Stimulated activated naive CD8-positive, alpha-beta T cell treated with anti-CD3 and anti-CD28 coated beads, Interleukin-15, Interleukin-2, amounts not matched to agents 100 U/mL and 50 U/mL, for 24 hours (primary cell): Measurements from ENCODE around the gene ZNF624.
A peak's percentile ranks its signal among the peaks of the same experiment; 100 is the strongest.
"Not testable (repeated sequence)": the region's sequence is repeated elsewhere in the genome, so short reads cannot be mapped to it uniquely, and the experiment has no call there.

ENCODE experiments used
- ATAC-seq: fragments of 150-1000 bp; cut with Tn5 transposase; one replicate; pipeline ENCODE4 v1.10.0; 2021
- DNase-seq: peaks from one replicate; pipeline ENCODE4 v3.0.0; 2021

ZNF624 gene

DNA sequence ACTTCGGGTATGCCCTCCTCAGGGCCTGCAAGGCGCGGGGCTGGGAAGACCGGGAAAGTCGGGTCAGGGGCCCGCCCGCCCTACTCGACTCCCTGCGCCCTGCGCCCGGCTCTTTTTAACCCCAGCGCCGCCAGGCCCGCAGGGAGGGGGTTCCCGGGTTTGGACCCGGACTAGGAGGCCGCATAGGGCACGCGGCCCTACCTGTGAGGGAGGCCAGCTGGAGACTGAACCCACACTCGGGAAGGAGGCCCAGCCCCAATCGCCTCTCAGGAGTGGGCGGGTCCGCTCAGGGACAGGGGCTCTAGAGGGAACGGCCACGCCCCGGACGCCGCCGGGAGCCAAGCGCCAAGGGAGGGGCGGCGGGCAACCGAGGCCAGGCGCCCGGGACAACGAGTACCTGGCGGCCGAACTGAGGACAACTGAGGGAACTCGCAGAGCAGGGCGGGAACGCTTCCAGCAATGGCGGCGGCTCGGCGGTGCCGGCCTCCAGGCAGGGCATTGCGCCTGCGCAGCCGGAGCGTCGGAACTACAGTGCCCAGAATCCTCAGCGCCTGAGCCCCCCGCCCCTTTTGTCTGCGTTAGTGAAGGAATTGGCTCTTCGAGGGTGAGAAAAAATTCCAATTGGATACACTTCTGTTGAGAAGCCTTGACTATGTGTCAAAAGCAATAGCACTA lies at the start of gene ZNF624:
Gene ZNF624 (minus strand): TSS at position 484 of the 675 bp plus-strand sequence.
- peak; percentile 96 for ATAC-seq

GRCh38 chr17:16697603-16698002 lies 44.0 kb upstream of the ZNF624 start:
- not testable (repeated sequence) for DNase-seq, ATAC-seq

More for the DNA sequence above, at the start of gene ZNF624:
- DNase-seq = peak; percentile 91

DNA sequence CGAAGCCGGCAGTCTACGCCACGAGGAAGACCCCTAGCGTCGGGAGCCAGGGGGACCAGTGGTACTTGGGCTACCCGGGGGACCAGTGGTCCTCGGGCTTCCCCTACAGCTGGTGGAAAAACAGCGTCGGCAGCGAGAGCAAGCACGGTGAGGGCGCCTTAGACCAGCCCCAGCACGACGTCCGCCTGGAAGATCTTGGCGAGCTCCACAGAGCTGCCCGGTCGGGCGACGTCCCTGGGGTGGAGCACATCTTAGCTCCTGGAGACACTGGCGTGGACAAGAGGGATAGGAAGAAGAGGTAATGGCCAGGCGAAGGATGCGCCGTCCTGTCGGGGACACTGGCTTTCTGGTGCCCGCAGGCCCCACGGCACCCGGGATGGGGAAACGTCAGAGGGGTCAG lies 36.8 kb upstream of the ZNF624 start:
- ATAC-seq = peak; percentile 31

DNA sequence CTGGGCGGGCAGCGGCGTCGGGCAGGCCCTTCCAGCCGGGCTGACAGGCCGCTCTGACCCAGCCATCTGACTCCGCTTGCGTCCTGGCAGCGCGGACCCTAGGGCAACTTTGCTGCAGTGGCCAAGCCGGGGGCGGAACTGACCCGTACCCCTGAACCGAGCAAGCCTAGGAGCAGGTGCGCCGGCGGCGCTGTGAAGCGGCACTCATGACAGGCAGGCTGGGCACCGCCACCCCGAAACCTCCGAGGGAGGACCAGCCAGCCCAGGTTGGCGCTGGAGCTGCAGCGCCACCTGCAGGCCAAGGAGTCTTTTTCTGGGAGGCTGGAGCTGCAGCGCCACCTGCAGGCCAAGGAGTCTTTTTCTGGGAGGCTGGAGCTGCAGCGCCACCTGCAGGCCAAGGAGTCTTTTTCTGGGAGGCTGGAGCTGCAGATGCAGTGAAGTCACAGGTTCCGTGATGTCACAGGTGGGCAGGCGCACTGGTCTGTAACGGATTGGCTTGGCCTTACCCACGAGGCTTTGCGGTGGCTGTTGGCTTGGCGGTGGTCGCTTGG lies 36.2 kb upstream of the ZNF624 start, which contains the start of gene CCDC144A:
Gene CCDC144A (plus strand): TSS at position 511 of the 551 bp plus-strand sequence. CDS start 160 bp downstream, outside the sequence.
- peak; percentile 94 for ATAC-seq
- DNase-seq = peak; percentile 84

More for the DNA sequence above, 36.8 kb upstream of the ZNF624 start:
- peak; percentile 22 for DNase-seq

DNA sequence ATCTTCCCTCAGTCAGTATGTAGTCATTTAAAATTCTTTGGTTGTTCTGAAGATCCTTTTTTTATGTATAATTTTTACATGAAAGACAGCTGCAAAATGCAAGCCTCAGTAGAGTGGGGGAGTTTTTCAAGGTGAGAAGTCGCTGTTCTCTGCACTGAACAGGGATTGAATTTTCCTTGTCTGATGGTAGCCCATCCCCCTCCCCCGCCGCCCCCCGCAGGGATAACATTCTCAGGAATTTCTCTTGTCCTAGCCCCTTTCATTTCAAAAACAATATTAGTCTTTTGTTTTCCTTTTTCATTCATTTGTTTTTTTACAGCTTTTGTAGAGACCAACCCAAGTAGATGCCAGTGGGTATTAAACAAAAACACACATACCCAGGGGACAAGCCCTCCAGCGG lies 33.5 kb upstream of the ZNF624 start:
- not testable (repeated sequence) for ATAC-seq

GRCh38 chr17:16686019-16686418 lies 32.4 kb upstream of the ZNF624 start:
- not testable (repeated sequence) for DNase-seq, ATAC-seq

More for the DNA sequence above, 33.5 kb upstream of the ZNF624 start:
- not testable (repeated sequence) for DNase-seq

DNA sequence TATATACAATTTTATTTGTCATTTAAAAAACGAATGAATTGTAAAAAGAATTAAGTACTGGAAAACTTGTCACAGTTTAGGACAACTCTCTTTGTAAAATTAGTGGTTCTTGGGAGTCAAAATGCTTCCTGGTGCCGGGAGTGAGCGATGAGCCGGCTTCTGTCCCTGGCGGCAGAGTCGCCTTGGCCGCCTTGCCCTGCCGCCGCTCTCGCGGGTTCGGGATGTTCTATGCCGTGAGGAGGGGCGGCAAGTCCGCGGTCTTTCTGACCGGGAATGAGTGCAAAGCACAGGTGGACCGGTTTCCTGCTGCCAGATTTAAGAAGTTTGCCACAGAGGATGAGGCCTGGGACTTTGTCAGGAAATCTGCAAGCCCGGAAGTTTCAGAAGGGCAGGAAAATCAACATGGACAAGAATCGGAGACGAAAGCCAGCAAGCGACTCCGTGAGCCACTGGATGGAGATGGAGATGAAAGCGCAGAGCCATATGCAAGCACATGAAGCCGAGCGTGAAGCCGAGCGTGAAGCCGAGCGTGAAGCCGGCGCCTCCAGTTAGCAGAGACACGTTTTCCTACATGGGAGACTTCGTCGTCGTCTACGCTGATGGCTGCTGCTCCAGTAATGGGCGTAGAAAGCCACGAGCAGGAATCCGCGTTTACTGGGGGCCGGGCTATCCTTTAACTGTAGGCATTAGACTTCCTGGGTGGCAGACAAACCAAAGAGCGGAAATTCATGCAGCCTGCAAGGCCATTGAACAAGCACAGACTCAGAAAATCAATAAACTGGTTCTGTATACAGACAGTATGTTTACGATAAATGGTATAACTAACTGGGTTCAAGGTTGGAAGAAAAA lies 29.9 kb upstream of the ZNF624 start:
- ATAC-seq, DNase-seq: not testable (repeated sequence)

DNA sequence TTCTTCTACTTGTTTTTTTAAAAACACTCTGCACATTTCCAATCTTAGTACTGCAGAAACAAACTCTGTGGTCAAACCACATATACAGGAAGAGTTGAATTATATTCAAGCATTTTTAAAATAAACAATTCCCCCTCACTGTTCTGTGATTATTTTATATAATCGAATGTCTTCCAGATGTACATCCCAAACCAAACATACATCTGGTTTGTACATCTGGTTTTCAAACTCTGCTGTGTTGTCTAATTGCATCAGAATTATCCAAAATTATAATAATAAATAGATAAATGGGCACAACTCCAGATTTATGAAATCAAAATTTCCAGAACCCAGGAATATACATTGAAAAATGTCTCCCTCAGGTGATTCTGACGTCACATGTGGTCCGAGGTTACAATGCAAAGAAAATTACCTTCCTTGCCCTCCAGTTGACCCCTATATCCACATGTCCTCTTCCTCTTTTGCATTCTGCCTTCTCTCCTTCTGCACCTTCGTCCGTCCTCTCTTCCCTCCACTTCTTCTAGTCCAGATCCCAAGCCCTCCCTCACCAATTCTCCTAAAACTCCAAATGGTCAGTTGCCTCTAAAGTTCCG lies 23.1 kb upstream of the ZNF624 start:
- no peak for DNase-seq
- ATAC-seq = no peak

DNA sequence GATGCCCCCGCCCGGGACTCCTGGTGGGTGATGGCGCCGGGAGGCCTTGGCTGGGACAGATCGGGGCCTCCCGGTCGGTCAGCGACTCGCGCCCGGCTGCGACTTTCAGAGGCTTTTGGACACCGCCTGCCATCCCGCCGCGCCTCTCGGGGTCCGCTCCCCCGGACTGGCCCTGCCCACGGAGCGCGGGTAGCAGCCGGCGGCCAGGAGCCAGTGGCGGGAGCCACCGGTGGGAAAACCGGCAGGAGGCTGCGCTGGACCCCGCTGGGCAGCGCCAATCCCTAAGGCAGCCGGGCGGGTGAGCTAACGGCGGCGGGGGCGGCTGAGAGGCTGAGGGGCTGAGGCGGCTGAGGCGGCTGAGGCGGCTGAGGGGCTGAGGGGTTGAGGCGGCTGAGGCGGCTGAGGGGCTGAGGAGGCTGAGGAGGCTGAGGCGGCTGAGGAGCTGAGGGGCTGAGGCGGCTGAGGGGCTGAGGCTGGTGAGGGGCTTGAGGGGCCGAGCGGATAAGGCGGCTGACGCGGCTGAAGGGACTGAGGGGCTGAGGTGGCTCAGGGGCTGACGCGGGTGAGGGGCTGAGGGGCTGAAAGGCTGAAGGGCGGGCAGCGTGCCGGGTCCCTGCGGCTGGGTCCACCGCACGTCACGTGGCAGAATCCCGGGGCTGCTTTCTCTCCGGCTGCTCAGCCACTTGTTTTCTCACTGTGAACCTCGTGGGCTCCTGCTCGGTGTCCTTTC lies 13.4 kb upstream of the ZNF624 start:
- not testable (repeated sequence) for ATAC-seq
- DNase-seq = peak; percentile 16

DNA sequence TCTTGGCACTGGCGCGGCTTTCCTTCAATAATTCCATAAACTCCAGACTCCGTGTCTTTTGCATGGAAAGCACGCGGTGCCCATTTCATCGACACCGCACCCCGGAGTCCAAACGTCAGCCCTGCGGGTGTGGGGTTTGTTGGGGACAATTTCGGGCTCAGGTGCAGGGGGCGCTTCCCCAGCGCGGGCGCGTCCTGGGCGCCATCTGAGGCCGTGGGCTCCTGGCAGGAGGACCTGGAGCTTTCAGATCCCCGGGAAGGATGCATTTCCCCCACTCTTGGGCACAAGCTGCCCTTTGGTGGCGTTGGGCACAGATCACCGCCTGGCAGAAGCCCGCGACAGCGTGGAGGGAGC lies 12.9 kb upstream of the ZNF624 start:
- DNase-seq, ATAC-seq: not testable (repeated sequence)

DNA sequence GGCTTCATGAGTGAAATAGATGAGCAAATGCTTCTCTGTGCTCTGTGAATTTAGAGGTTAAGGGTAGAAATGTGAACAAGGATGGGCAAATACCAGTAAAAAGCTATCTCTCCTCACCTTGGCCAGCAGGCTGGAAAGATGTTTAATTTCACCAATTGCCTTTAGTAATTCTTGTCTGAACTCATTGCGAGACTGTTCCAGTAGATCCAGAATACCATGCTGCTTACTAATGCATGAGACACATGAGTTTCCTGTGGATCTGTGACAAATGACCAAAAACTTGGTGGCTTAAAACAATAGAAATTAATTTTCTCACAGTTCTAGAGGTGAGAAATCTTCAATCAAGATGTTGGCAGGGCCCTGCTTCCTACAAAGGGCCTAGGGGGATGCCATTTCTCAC lies 9.3 kb upstream of the ZNF624 start:
- no peak for DNase-seq
- ATAC-seq = no peak

DNA sequence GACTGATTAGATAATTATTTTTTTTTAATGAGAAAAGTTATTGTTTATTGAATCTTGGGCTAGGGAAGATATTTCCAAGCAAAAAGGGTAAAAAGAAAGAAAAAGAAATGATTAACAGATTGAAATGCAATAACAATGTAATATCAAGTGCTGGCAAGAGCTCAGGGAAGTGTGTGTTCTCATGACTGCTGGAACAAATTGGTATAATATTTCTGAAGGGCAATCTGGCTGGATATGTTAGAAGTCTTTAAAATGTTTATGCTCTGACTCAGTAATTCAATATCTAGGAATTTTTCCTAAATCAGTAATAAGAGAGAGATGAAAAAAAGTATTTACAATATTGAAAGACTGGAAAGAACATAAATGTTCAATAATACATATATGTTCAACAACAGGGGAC lies 7.6 kb upstream of the ZNF624 start:
- no peak for ATAC-seq
- DNase-seq = no peak

GRCh38 chr17:16652847-16653366 lies 743 bp downstream of the ZNF624 start:
- DNase-seq (no peak), ATAC-seq (no peak)

GRCh38 chr17:16652252-16652651 lies 1.4 kb downstream of the ZNF624 start:
- no peak for ATAC-seq
- no peak for DNase-seq

DNA sequence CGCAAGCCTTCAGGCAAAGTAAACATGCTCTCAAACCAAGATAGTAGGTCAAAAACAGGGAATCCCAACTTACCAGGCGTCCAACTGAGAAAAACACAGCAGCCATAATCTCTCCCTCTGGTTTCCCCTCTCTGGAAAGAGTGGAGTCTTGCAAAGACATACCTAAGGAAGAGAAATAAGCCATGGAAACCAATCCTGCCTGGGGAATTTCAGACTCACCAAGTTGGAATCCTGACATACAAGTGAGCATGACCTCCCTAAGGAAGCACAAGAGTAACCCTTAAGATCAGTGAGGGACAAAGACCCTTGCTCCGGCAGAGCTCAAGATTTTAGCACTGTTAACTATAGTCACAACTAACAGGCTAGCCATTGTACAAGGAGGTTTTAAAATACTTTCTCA lies 4.1 kb downstream of the ZNF624 start:
- ATAC-seq = no peak
- no peak for DNase-seq

GRCh38 chr17:16639438-16639837 lies 14.2 kb downstream of the ZNF624 start:
- ATAC-seq (no peak), DNase-seq (no peak)

GRCh38 chr17:16623282-16623681 lies 30.4 kb downstream of the ZNF624 start:
- DNase-seq (no peak), ATAC-seq (no peak)

DNA sequence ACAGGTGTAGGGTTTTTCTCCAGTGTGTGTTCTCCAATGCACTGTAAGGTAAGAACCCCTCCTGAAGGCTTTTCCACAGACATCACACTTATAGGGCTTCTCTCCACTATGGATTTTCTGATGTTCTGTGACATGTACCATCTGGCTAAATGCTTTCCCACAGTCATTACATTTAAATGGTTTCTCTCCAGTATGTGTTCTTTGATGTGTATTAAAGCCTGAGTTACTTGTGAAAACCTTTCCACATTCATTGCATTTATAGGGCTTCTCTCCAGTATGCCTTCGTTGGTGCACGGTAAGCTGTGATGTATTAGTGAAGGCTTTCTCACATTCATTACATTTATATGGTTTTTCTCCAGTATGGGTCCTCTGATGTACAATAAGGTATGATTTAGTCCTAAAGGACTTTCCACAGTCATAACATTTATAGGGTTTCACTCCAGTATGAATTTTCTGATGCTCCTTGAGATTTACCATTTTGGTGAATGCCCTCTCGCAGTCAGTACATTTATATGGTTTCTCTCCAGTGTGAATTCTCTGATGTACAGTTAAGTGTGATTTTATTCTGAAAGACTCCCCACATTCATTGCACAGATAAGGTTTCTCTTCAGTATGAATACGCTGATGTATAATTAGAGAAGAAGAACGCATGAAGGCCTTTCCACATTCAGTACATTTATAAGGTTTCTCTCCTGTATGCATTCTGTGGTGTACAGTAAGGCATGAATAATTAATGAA lies 30.9 kb downstream of the ZNF624 start:
- no peak for DNase-seq
- ATAC-seq = no peak

- DNase-seq = no peak
- no peak for ATAC-seq
Measured at GRCh38 chr17:16617481-16618060, 36.1 kb downstream of the ZNF624 start.

GRCh38 chr17:16599537-16599936 lies 54.1 kb downstream of the ZNF624 start:
- no peak for ATAC-seq
- DNase-seq = no peak
